Measurements from ENCODE around the gene CTPS1.

GRCh38 chr1:41020109-41020576 is 40.6 kb downstream of the CTPS1 start:
- TF ChIP-seq, protein P1, sequence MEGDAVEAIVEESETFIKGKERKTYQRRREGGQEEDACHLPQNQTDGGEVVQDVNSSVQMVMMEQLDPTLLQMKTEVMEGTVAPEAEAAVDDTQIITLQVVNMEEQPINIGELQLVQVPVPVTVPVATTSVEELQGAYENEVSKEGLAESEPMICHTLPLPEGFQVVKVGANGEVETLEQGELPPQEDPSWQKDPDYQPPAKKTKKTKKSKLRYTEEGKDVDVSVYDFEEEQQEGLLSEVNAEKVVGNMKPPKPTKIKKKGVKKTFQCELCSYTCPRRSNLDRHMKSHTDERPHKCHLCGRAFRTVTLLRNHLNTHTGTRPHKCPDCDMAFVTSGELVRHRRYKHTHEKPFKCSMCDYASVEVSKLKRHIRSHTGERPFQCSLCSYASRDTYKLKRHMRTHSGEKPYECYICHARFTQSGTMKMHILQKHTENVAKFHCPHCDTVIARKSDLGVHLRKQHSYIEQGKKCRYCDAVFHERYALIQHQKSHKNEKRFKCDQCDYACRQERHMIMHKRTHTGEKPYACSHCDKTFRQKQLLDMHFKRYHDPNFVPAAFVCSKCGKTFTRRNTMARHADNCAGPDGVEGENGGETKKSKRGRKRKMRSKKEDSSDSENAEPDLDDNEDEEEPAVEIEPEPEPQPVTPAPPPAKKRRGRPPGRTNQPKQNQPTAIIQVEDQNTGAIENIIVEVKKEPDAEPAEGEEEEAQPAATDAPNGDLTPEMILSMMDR (IDR thresholded peaks at IDR 0.05), result no peak
- TF ChIP-seq POLR2A (IDR thresholded peaks at IDR 0.05), result no peak
- no peak for TF ChIP-seq POLR2AphosphoS5 (IDR thresholded peaks at IDR 0.05)
